GM12878 (cell line): ENCODE data around the gene RALGDS. TPM values are rescaled to one million over a fixed set of nuclear protein-coding genes. Genes with fewer than 3 reads are reported as not detected.

ENCODE experiments used
- ATAC-seq: fragments of 200-7000 bp; cut with Tn5 transposase; 3 replicates; pipeline ENCODE4 v1.9.1; 2020; ENCODE audit warnings: mild to moderate bottlenecking, moderate library complexity
- BruUV-seq: library from RNA; stranded (reverse); fragments of 400-500 nt; replicated peaks from 2 replicates; lab custom pipeline; 2021; lab: Mats Ljungman, UMichigan
- CTCF ChIA-PET: fragments of 300-600 bp; sonication (Branson Sonifier 250); formaldehyde crosslinking; extraction: SDS; loops from one replicate; lab custom pipeline; 2021; ENCODE audit warnings: inconsistent platforms; lab: Yijun Ruan, JAX
- POLR2A ChIA-PET: fragments of 350-600 bp; formaldehyde crosslinking; extraction: SDS; loops from one replicate; lab custom pipeline; 2021; ENCODE audit warnings: inconsistent platforms; lab: Charles Lee
- RAD21 ChIA-PET: fragments of 300-600 bp; sonication (Branson Sonifier 250); formaldehyde crosslinking; loops from one replicate; lab custom pipeline; 2023; ENCODE audit warnings: antibody characterized with exemption; ENCODE audit not compliant: unreplicated experiment; lab: Charles Lee
- SMC1A ChIA-PET: fragments of 300-600 bp; sonication (Branson Sonifier 250); formaldehyde crosslinking; loops from one replicate; lab custom pipeline; 2023; ENCODE audit not compliant: unreplicated experiment, uncharacterized antibody; lab: Charles Lee
- DNase-seq: peaks from one replicate; pipeline ENCODE4 v3.0.0-alpha.2; 2011; ENCODE audit warnings: low read depth, low spot score
- FAIRE-seq: peaks from 3 replicates; lab custom pipeline; 2011; peaks lifted over from hg19 to GRCh38; lab: Jason Lieb, UNC
- H2AFZ ChIP-seq: 2 replicates; pipeline ENCODE4 v1.6.0; 2011; ENCODE audit warnings: low read depth, low read length, control low read depth; ENCODE audit not compliant: control insufficient read depth
- H3K27ac ChIP-seq: 2 replicates; pipeline ENCODE4 v1.5.1; 2011; ENCODE audit warnings: control low read depth; ENCODE audit not compliant: control insufficient read depth, insufficient read depth
- H3K27me3 ChIP-seq, 2 experiments: replicated peaks in 1 of 2; 2 replicates each; pipeline versions ENCODE4 v1.6.0 to v1.6.1; 2011; ENCODE audit warnings: low read length in 1 of 2; ENCODE audit not compliant: control insufficient read depth in 2 of 2, insufficient read depth in 2 of 2
- H3K36me3 ChIP-seq, 2 experiments: 2 replicates each; pipeline ENCODE4 v1.5.1; 2011; ENCODE audit warnings: low read length in 1 of 2; ENCODE audit not compliant: control insufficient read depth in 2 of 2, insufficient read depth in 2 of 2
- H3K4me1 ChIP-seq: 2 replicates; pipeline ENCODE4 v1.6.1; 2011; ENCODE audit warnings: mild to moderate bottlenecking, low read length, moderate library complexity, mixed read lengths; ENCODE audit not compliant: control insufficient read depth, insufficient read depth
- H3K4me2 ChIP-seq: 2 replicates; pipeline ENCODE4 v1.6.0; 2011; ENCODE audit warnings: control low read depth; ENCODE audit not compliant: control insufficient read depth, insufficient read depth
- H3K4me3 ChIP-seq: fragments of 200-600 bp; sonication (generic); 2 replicates; pipeline ENCODE4 v1.5.1; 2016
- H3K79me2 ChIP-seq: 2 replicates; pipeline ENCODE4 v1.6.0; 2011; ENCODE audit warnings: low read length; ENCODE audit not compliant: control insufficient read depth, insufficient read depth
- H3K9ac ChIP-seq: 2 replicates; pipeline ENCODE4 v1.8.0; 2011; ENCODE audit warnings: low read length, control low read depth, mixed read lengths; ENCODE audit not compliant: control insufficient read depth, insufficient read depth
- H3K9me3 ChIP-seq: replicated peaks from 3 replicates; pipeline ENCODE4 v1.5.1; 2011; ENCODE audit warnings: mild to moderate bottlenecking, low read length; ENCODE audit not compliant: control insufficient read depth, insufficient read depth
- H4K20me1 ChIP-seq: 2 replicates; pipeline ENCODE4 v1.6.0; 2011; ENCODE audit not compliant: control insufficient read depth, insufficient read depth
- CREB1 ChIP-seq: IDR thresholded peaks from 2 replicates; pipeline ENCODE4 v1.6.1; 2012; ENCODE audit warnings: low read depth, mild to moderate bottlenecking, inconsistent platforms
- DPF2 ChIP-seq: fragments of 450-650 bp; IDR thresholded peaks from 2 replicates; pipeline ENCODE4 v1.6.1; 2017; ENCODE audit warnings: mild to moderate bottlenecking
- EED ChIP-seq: sonication (generic); IDR thresholded peaks from 2 replicates; pipeline ENCODE4 v1.6.1; 2016; ENCODE audit warnings: antibody characterized with exemption, low read depth
- ETV6 ChIP-seq, 2 experiments: fragments of 450-650 bp in 1 of 2; IDR thresholded peaks in 1 of 2; conservative IDR thresholded peaks in 1 of 2; 2 replicates each; pipeline ENCODE4 v1.6.1; 2014; ENCODE audit warnings: antibody characterized with exemption in 1 of 2, borderline replicate concordance in 1 of 2, low read depth in 1 of 2, mild to moderate bottlenecking in 1 of 2, moderate library complexity in 1 of 2
- GABPA ChIP-seq: IDR thresholded peaks from 2 replicates; pipeline ENCODE4 v1.6.1; 2014; ENCODE audit warnings: antibody characterized with exemption, low read depth, mild to moderate bottlenecking, inconsistent platforms
- HDAC6 ChIP-seq: fragments of 200-600 bp; sonication (generic); IDR thresholded peaks from one replicate; pipeline ENCODE4 v1.8.0; 2017; ENCODE audit warnings: antibody characterized with exemption; ENCODE audit not compliant: unreplicated experiment
- IKZF1 ChIP-seq: fragments of 450-650 bp; conservative IDR thresholded peaks from 2 replicates; pipeline ENCODE4 v1.6.1; 2017; ENCODE audit warnings: antibody characterized with exemption, mild to moderate bottlenecking
- NFIC ChIP-seq: IDR thresholded peaks from 2 replicates; pipeline ENCODE4 v1.6.1; 2012; ENCODE audit warnings: low read depth, mild to moderate bottlenecking, inconsistent platforms, low read length, moderate library complexity
- PAX5 ChIP-seq: IDR thresholded peaks from 2 replicates; pipeline ENCODE4 v1.6.1; 2011; ENCODE audit warnings: low read depth, low read length, borderline replicate concordance
- RCOR1 ChIP-seq: conservative IDR thresholded peaks from 2 replicates; pipeline ENCODE4 v1.6.1; 2012; ENCODE audit warnings: low read depth, low read length, improper control_type of control experiment
- SMAD5 ChIP-seq: IDR thresholded peaks from 2 replicates; pipeline ENCODE4 v1.6.1; 2016; ENCODE audit warnings: antibody characterized with exemption, low read depth
- SMC3 ChIP-seq: IDR thresholded peaks from 2 replicates; pipeline ENCODE4 v1.6.1; 2011; ENCODE audit warnings: low read length, improper control_type of control experiment, borderline replicate concordance
- SPI1 ChIP-seq: IDR thresholded peaks from 2 replicates; pipeline ENCODE4 v1.6.1; 2011; ENCODE audit warnings: low read depth, mild to moderate bottlenecking, low read length, moderate library complexity, borderline replicate concordance; ENCODE audit not compliant: insufficient read depth
- STAT3 ChIP-seq: IDR thresholded peaks from 2 replicates; pipeline ENCODE4 v1.6.1; 2011; ENCODE audit warnings: low read depth, low read length, improper control_type of control experiment
- TBL1XR1 ChIP-seq: IDR thresholded peaks from 2 replicates; pipeline ENCODE4 v1.6.1; 2012; ENCODE audit warnings: low read depth, low read length, improper control_type of control experiment
- WGBS: methylation state at CpG from one replicate; pipeline ENCODE4 v1.1.6; 2016; ENCODE audit warnings: low lambda C conversion rate; ENCODE audit not compliant: insufficient replicate concordance, insufficient coverage; ENCODE audit errors: missing lambda C conversion rate; 5-methylcytosine and 5-hydroxymethylcytosine counted together
- in situ Hi-C: fragments of 300-500 bp; cut with MboI; formaldehyde crosslinking; loops from 9 replicates; pipeline ENCODE4 v1.14.3; 2018; ENCODE audit warnings: mixed read lengths
- intact Hi-C: fragments of 100-400 bp; cut with micrococcal nuclease; formaldehyde crosslinking; loops from one replicate; pipeline ENCODE4 v1.14.2; 2022; ENCODE audit not compliant: unreplicated experiment
- polyA plus RNA-seq, 11 experiments: library from polyadenylated mRNA; depleted of rRNA in 4 of 11; unstranded in 6 of 11; stranded (reverse) in 5 of 11; fragments of >200 nt; fragmentation: Nextera tagmentation in 4 of 11; fragmentation: Illumina TruSeq in 1 of 11; extraction: Ambion mirVana in 4 of 11; extraction: Trizol in 1 of 11; gene quantifications; 1 replicate in 1 of 11; 2 replicates in 10 of 11; pipeline versions ENCODE4 v1.2.1 to v1.2.3, GENCODE V29; 2011 to 2016; ENCODE audit warnings: inconsistent platforms in 2 of 11, missing spikeins in 2 of 11, low read depth in 1 of 11
- total RNA-seq, 4 experiments: library from RNA; depleted of rRNA in 3 of 4; stranded (reverse); fragments of >200 nt in 3 of 4; fragmentation: Illumina TruSeq in 1 of 4; extraction: Trizol in 1 of 4; gene quantifications; 2 replicates each; pipeline versions ENCODE4 v1.2.1 to v1.2.3, GENCODE V29; 2013 to 2021
- TF ChIP-seq, protein P1 (sequence below): fragments of 450-650 bp; IDR thresholded peaks from 2 replicates; pipeline ENCODE4 v1.6.1; 2017; ENCODE audit warnings: antibody characterized with exemption, mild to moderate bottlenecking, moderate library complexity
- TF ChIP-seq, protein P2 (sequence below): fragments of 450-650 bp; IDR thresholded peaks from 2 replicates; pipeline ENCODE4 v1.6.1; 2018; ENCODE audit warnings: mild to moderate bottlenecking, low read depth, moderate library complexity; ENCODE audit not compliant: partially characterized antibody

Gene RALGDS
- total and polyA plus RNA-seq, 10 of the 15 experiments (the other 5 are each of a cell fraction or from before 2014, with no cell fraction given) = 1.3 to 48.6 (median 21.2) TPM

DNA sequence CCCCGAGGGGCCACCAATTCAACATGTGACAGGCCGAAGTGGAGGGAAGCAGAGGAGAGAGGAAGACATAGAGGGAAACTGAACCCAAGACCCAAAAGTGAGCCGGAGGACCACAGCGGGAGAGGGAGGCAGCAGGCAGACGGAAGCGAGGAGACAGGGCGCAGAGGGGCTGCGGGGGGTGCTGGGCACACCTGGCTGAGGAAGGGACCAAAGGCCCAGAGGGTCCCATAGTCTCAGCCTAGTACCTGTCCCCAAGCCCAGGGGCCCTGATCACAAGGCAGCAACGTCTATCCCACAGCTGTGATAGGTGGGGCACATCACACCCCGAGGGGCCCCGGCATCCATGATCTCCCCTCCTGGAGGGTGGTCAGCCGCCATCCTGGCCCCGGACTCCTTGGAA is 7.1 kb upstream of the RALGDS start (continued):
- TF ChIP-seq, protein P1, sequence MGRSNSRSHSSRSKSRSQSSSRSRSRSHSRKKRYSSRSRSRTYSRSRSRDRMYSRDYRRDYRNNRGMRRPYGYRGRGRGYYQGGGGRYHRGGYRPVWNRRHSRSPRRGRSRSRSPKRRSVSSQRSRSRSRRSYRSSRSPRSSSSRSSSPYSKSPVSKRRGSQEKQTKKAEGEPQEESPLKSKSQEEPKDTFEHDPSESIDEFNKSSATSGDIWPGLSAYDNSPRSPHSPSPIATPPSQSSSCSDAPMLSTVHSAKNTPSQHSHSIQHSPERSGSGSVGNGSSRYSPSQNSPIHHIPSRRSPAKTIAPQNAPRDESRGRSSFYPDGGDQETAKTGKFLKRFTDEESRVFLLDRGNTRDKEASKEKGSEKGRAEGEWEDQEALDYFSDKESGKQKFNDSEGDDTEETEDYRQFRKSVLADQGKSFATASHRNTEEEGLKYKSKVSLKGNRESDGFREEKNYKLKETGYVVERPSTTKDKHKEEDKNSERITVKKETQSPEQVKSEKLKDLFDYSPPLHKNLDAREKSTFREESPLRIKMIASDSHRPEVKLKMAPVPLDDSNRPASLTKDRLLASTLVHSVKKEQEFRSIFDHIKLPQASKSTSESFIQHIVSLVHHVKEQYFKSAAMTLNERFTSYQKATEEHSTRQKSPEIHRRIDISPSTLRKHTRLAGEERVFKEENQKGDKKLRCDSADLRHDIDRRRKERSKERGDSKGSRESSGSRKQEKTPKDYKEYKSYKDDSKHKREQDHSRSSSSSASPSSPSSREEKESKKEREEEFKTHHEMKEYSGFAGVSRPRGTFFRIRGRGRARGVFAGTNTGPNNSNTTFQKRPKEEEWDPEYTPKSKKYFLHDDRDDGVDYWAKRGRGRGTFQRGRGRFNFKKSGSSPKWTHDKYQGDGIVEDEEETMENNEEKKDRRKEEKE = no peak
- no peak for TF ChIP-seq EED
- no peak for TF ChIP-seq SMAD5
- TF ChIP-seq TBL1XR1 = no peak
- no peak for TF ChIP-seq SPI1
- TF ChIP-seq GABPA = no peak
- no peak for TF ChIP-seq SMC3
- no peak for TF ChIP-seq ETV6 (conservative IDR thresholded peaks at IDR 0.05 in 1 of 2, IDR thresholded peaks at IDR 0.05 in 1 of 2; ENCODE audit: borderline replicate concordance in 1 of 2, low read depth in 1 of 2)

DNA sequence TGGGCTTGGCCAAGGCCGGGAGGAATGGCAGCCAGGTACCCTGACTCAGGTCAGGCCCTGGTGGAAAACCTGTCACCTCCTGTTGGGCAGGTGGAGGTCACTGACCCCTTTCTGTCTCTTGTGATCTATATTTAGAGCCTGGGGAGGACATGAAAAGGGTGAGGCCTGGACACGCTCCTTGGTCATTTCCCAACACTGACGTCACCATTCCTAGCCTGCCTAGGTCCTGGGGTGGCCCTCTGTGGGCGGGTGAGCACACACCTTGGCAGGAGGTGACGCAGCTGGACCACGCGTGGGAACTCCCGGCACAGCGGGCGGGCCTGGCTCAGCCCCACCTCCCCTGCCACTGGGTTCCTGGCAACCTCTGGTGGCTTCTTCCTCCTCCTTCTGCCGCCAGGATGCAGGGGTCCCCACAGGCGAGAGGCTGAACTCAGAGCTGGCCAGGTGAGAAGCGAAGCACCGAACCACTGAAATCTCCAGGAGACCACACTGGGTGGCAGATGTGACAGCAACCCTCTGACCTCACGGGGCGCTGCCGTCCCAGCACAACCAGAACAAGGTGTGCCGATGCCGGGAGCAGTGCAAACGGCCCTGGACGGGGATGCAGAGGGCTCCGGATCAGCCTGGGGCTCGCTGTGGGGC is 6.4 kb upstream of the RALGDS start:
- SMC1A ChIA-PET = interaction anchor here (1.9 to 2.5 kb wide), 2 partner anchors 8 to 17 kb away, joined by 6 to 12 read pairs; no protein-coding TSS in a partner anchor
- TF ChIP-seq RCOR1 = no peak
- TF ChIP-seq HDAC6 = no peak
- 0 out of 2 replicates have a peak, but pooled peaks have one; percentile 15 for TF ChIP-seq DPF2
- TF ChIP-seq, protein P2, sequence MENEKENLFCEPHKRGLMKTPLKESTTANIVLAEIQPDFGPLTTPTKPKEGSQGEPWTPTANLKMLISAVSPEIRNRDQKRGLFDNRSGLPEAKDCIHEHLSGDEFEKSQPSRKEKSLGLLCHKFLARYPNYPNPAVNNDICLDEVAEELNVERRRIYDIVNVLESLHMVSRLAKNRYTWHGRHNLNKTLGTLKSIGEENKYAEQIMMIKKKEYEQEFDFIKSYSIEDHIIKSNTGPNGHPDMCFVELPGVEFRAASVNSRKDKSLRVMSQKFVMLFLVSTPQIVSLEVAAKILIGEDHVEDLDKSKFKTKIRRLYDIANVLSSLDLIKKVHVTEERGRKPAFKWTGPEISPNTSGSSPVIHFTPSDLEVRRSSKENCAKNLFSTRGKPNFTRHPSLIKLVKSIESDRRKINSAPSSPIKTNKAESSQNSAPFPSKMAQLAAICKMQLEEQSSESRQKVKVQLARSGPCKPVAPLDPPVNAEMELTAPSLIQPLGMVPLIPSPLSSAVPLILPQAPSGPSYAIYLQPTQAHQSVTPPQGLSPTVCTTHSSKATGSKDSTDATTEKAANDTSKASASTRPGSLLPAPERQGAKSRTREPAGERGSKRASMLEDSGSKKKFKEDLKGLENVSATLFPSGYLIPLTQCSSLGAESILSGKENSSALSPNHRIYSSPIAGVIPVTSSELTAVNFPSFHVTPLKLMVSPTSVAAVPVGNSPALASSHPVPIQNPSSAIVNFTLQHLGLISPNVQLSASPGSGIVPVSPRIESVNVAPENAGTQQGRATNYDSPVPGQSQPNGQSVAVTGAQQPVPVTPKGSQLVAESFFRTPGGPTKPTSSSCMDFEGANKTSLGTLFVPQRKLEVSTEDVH = no peak
- peak; percentile 75 for TF ChIP-seq IKZF1
- TF ChIP-seq PAX5 = 0 out of 2 replicates have a peak, but pooled peaks have one; percentile 43
- TF ChIP-seq STAT3 = no peak
- TF ChIP-seq NFIC = no peak
- TF ChIP-seq SPI1 = no peak
- TF ChIP-seq CREB1 = 0 out of 2 replicates have a peak, but pooled peaks have one; percentile 17

More for the DNA sequence above, 6.4 kb upstream of the RALGDS start:
- ATAC-seq = peak; percentile 9
- BruUV-seq = no TSS peak
- Histone ChIP-seq H3K9me3 (no peaks in the 10 kb centered on the region), H3K9ac (no peak overlapping the region), H3K27ac (no peak overlapping the region; the same call in 1 of the 2 replicates), H3K4me2 (peak overlapping the region; percentile 98; the same call in 1 of the 2 replicates), H3K4me3 (no peak overlapping the region), H3K36me3 (no peaks in the 10 kb centered on the region; a peak in 3 of 4 replicates), H3K79me2 (peaks cover 49% of the 10 kb centered on the region), H3K27me3 (no peaks in the 10 kb centered on the region), H4K20me1 (no peaks in the 10 kb centered on the region; the same call in 1 of the 2 replicates), H3K4me1 (peaks cover 41% of the 10 kb centered on the region), H2AFZ (no peak overlapping the region)
- 56% methylated on average over 23 of the region's 23 CpGs for WGBS
- no peak for DNase-seq
- ChIA-PET RAD21 (no interaction called here), CTCF (interaction anchor here (1.7 to 2.1 kb wide), 2 partner anchors 9 to 20 kb away, joined by 4 to 5 read pairs; no protein-coding TSS in a partner anchor), POLR2A (interaction anchor here (0.8 to 2.0 kb wide), 3 partner anchors 11 to 18 kb away, joined by 3 to 7 read pairs (median 3); no protein-coding TSS in a partner anchor)
- intact Hi-C loops (loop anchor here (2.0 kb wide), 1 partner anchor 15 kb away; no protein-coding TSS in a partner anchor), in situ Hi-C loops (loop anchor here (25.0 kb wide), 1 partner anchor 1865 kb away; no protein-coding TSS in a partner anchor)
- no peak for FAIRE-seq
